GM23248 (cell line): Measurements from ENCODE around the gene CMTM6. TPM values are rescaled to one million over a fixed set of nuclear protein-coding genes. Genes with fewer than 3 reads are reported as not detected.

ENCODE experiments used
- DNase-seq: peaks from one replicate; pipeline ENCODE4 v3.0.0-alpha.2; 2015
- H2AFZ ChIP-seq: fragments of 200-600 bp; sonication (generic); 2 replicates; pipeline ENCODE4 v1.6.1; 2016; ENCODE audit warnings: antibody characterized with exemption
- H3F3A ChIP-seq: fragments of 200-600 bp; sonication (generic); 2 replicates; pipeline ENCODE4 v1.6.1; 2016; ENCODE audit warnings: mild to moderate bottlenecking, antibody characterized with exemption, mixed run types; ENCODE audit not compliant: insufficient read depth
- H3K27ac ChIP-seq: fragments of 200-600 bp; sonication (generic); 2 replicates; pipeline ENCODE4 v1.5.1; 2016; ENCODE audit warnings: mild to moderate bottlenecking
- H3K27me3 ChIP-seq: fragments of 200-600 bp; sonication (generic); replicated peaks from 2 replicates; pipeline ENCODE4 v1.6.1; 2016; ENCODE audit warnings: mild to moderate bottlenecking; ENCODE audit not compliant: insufficient read depth
- H3K36me3 ChIP-seq: fragments of 200-600 bp; sonication (generic); 2 replicates; pipeline ENCODE4 v1.6.1; 2016; ENCODE audit warnings: low read depth, mild to moderate bottlenecking
- H3K4me1 ChIP-seq: fragments of 200-600 bp; sonication (generic); 2 replicates; pipeline ENCODE4 v1.6.1; 2016; ENCODE audit warnings: mild to moderate bottlenecking; ENCODE audit not compliant: insufficient read depth
- H3K4me2 ChIP-seq: fragments of 200-600 bp; sonication (generic); one replicate; pipeline ENCODE4 v1.6.1; 2016; ENCODE audit warnings: mild to moderate bottlenecking; ENCODE audit not compliant: unreplicated experiment
- H3K4me3 ChIP-seq: fragments of 200-600 bp; sonication (generic); 2 replicates; pipeline ENCODE4 v1.5.1; 2016; ENCODE audit warnings: mild to moderate bottlenecking
- H3K79me2 ChIP-seq: fragments of 200-600 bp; sonication (generic); 2 replicates; pipeline ENCODE4 v1.6.1; 2016; ENCODE audit warnings: mild to moderate bottlenecking; ENCODE audit not compliant: insufficient read depth
- H3K9ac ChIP-seq: fragments of 200-600 bp; sonication (generic); 2 replicates; pipeline ENCODE4 v1.6.1; 2016; ENCODE audit warnings: mild to moderate bottlenecking
- H3K9me2 ChIP-seq: fragments of 200-600 bp; sonication (generic); 2 replicates; pipeline ENCODE4 v1.6.1; 2016; ENCODE audit warnings: mixed run types, mild to moderate bottlenecking, moderate library complexity; ENCODE audit not compliant: insufficient read depth
- H3K9me3 ChIP-seq: fragments of 200-600 bp; sonication (generic); one replicate; pipeline ENCODE4 v1.6.1; 2017; ENCODE audit warnings: low read depth
- H4K20me1 ChIP-seq: fragments of 200-600 bp; sonication (generic); 2 replicates; pipeline ENCODE4 v1.6.0; 2016; ENCODE audit not compliant: insufficient read depth
- EZH2 ChIP-seq: fragments of 200-600 bp; sonication (generic); IDR thresholded peaks from 2 replicates; pipeline ENCODE4 v1.6.1; 2018; ENCODE audit warnings: antibody characterized with exemption, mild to moderate bottlenecking; ENCODE audit not compliant: insufficient read depth, poor library complexity, severe bottlenecking
- EZH2phosphoT487 ChIP-seq: fragments of 200-600 bp; sonication (generic); IDR thresholded peaks from 2 replicates; pipeline ENCODE4 v1.6.1; 2018; ENCODE audit warnings: antibody characterized with exemption, moderate library complexity, mild to moderate bottlenecking, low read depth; ENCODE audit not compliant: insufficient read depth
- WGBS, 2 experiments: methylation state at CpG; one replicate each; pipeline ENCODE4 v1.1.6; 2015 to 2017; ENCODE audit warnings: low lambda C conversion rate in 2 of 2, low coverage in 1 of 2; ENCODE audit errors: missing lambda C conversion rate in 2 of 2; 5-methylcytosine and 5-hydroxymethylcytosine counted together
- in situ Hi-C: fragments of 300-500 bp; cut with MboI; formaldehyde crosslinking; loops from 2 replicates; pipeline ENCODE4 v1.15.0; 2020
- polyA plus RNA-seq: library from polyadenylated mRNA; unstranded; fragments of >200 nt; fragmentation: Nextera tagmentation; extraction: Ambion mirVana; gene quantifications from 2 replicates; pipeline ENCODE4 v1.2.1, GENCODE V29; 2016
- total RNA-seq: library from RNA; depleted of rRNA; stranded (reverse); fragments of >200 nt; shearing (Covaris generic); gene quantifications from 2 replicates; pipeline ENCODE4 v1.2.3, GENCODE V29; 2014

CMTM6 gene
- total and polyA plus RNA-seq, 2 experiments from 2014 or later = 78.6 to 104 TPM

DNA sequence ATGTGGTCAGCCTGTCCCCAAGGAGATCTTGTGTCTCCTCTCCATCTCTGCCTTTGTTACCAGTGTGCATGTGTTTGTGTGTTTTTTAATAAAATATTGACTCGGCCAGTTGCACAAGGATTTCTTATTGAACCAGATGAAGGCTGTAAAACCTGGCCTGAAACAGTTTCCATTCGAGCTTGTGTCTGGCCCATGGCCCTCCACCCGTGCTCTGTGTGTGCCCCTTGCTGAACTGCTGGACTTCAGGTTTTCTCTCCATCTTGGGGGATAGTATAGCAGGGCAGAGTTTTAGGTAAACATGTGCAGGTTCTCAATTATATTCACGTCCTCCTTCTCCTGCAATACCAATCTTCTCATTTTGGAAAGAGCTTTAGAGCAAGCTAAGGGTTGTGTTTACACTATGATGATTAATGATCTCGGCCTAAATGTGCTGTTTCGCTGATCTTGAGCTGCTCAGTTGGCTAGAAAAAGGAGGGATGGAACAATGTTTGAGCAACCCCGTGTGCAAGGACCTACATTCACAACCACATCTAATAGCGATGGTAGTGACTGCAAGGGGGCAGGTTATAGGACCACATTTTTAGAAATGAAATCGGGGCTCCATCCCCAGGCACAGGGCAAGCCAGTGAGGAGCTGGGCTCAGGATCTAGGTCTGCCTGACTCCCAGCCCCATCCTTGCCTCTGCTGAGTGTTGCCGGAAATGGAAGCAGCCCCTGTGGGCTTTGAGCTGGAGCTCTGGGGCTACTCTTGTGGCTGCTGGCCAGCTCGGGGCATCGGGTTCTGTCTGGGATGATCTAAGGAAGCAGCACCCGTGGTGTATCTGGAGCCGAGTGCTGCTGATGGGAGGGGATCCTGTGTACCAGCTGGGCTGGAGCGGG, 47.7 kb downstream of the CMTM6 start:
- Histone ChIP-seq H3K36me3 (no peaks in the 10 kb centered on the region), H3F3A (peaks cover 4% of the 10 kb centered on the region; the same call in 1 of the 2 replicates), H3K4me1 (peaks cover 10% of the 10 kb centered on the region), H3K9me2 (no peaks in the 10 kb centered on the region), H3K27ac (no peak overlapping the region), H3K9ac (no peak overlapping the region), H3K4me2 (no peak overlapping the region), H3K4me3 (no peak overlapping the region), H3K27me3 (no peaks in the 10 kb centered on the region), H3K79me2 (no peaks in the 10 kb centered on the region), H4K20me1 (no peaks in the 10 kb centered on the region), H2AFZ (no peak overlapping the region), H3K9me3 (no peaks in the 10 kb centered on the region)
- in situ Hi-C loops = no loop called here
- no peak for DNase-seq
- TF ChIP-seq EZH2 (no peak), EZH2phosphoT487 (no peak)
- WGBS, 2 experiments = 86 to 87% methylated on average over 15 of the region's 15 CpGs

DNA sequence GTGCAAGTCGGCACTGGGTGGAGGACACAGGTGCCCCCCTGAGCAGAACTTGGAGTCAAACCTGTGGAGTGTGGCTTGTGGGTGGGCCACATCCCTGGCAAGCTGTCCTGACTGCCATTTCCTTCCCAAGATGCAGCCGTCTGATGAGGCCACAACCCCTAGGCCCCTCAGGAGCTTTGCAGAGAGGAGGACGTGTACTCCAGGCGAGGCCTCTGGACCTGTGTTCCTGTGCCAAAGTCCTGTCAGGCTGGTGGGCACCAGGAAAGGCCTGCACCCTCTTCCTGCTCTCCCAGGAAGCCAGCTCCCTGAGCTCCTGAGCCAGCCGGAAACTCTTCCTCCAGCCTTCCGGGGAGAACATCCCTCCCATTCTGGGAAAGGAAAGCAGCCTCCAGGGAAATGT, 48.5 kb downstream of the CMTM6 start:
- H3K4me3 ChIP-seq = no peak overlapping the region
- H3K36me3 ChIP-seq = no peaks in the 10 kb centered on the region
- no peaks in the 10 kb centered on the region for H3K9me2 ChIP-seq
- H3K79me2 ChIP-seq = no peaks in the 10 kb centered on the region
- no peak overlapping the region for H2AFZ ChIP-seq
- DNase-seq = no peak
- no peak overlapping the region for H3K4me2 ChIP-seq
- in situ Hi-C loops = no loop called here
- TF ChIP-seq EZH2phosphoT487 (no peak), EZH2 (no peak)
- peaks cover 10% of the 10 kb centered on the region for H3K4me1 ChIP-seq
- no peak overlapping the region for H3K9ac ChIP-seq
- peak overlapping the region; percentile 68; the same call in 1 of the 2 replicates for H3K27ac ChIP-seq
- H3K9me3 ChIP-seq = no peaks in the 10 kb centered on the region
- H4K20me1 ChIP-seq = no peaks in the 10 kb centered on the region
- 94 to 95% methylated on average over 6 of the region's 6 CpGs for WGBS, 2 experiments
- H3F3A ChIP-seq = peaks cover 4% of the 10 kb centered on the region; the same call in 1 of the 2 replicates
- H3K27me3 ChIP-seq = no peaks in the 10 kb centered on the region

DNA sequence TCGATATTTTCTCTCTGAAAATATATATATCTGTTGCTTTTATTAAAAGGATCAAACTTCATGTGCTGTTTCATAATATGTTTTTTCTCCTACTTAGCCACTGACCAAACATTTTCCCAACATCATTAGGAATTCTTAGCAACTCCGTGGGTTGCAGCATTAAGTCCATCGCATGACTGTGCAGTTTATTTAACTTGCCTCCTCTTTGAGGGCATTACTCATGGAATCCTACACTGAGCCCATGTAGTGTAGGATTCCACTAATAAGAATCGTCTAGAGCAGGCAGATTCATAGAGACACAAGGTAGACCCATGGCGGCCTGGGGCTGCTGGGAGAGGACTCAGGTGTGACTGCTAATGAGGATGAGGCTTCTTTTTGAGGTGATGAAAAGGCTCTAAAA, 49.3 kb downstream of the CMTM6 start:
- no peaks in the 10 kb centered on the region for H3K79me2 ChIP-seq

DNA sequence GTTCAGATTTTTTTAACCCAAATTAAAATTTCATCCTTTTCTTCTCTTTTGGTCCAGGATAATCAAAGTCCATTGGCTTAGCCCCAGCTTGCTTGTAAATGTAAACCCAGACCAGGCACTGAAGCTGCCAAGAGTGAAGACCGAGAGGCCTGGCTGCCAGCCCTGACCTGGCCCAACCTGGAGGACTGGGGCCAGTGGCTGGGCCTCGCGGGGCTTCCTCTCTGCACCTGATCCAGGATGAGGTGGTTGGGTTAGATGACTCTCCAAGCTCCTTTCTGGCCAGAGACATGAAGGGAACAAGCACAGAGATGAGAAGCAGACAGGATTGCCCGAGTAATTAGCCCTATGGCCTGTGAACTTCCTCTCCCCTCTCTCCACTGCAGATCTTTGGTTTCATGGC, 50.6 kb downstream of the CMTM6 start:
- Histone ChIP-seq H3K9me3 (no peaks in the 10 kb centered on the region), H4K20me1 (no peaks in the 10 kb centered on the region), H3K4me3 (no peak overlapping the region), H3K79me2 (no peaks in the 10 kb centered on the region), H3K9ac (no peak overlapping the region), H3K4me1 (peaks cover 10% of the 10 kb centered on the region), H3K27me3 (no peaks in the 10 kb centered on the region), H3K4me2 (no peak overlapping the region), H3K9me2 (no peaks in the 10 kb centered on the region), H3K27ac (no peak overlapping the region), H2AFZ (no peak overlapping the region), H3K36me3 (no peaks in the 10 kb centered on the region), H3F3A (peaks cover 4% of the 10 kb centered on the region; the same call in 1 of the 2 replicates)
- in situ Hi-C loops = no loop called here
- 95 to 96% methylated on average over 4 of the region's 4 CpGs for WGBS, 2 experiments
- TF ChIP-seq EZH2phosphoT487 (no peak), EZH2 (no peak)
- DNase-seq = no peak

More for the DNA sequence above, 49.3 kb downstream of the CMTM6 start:
- no peaks in the 10 kb centered on the region for H3K9me3 ChIP-seq
- in situ Hi-C loops = no loop called here
- 60% methylated on average over 5 of the region's 5 CpGs for WGBS, 2 experiments
- peak; percentile 93 for DNase-seq
- no peak overlapping the region for H3K4me3 ChIP-seq
- H3K27me3 ChIP-seq = no peaks in the 10 kb centered on the region
- H3F3A ChIP-seq = peaks cover 4% of the 10 kb centered on the region; the same call in 1 of the 2 replicates
- peak overlapping the region; percentile 51 for H3K4me2 ChIP-seq
- peaks cover 10% of the 10 kb centered on the region for H3K4me1 ChIP-seq
- H3K9me2 ChIP-seq = no peaks in the 10 kb centered on the region
- TF ChIP-seq EZH2 = no peak
- TF ChIP-seq EZH2phosphoT487 = no peak
- H3K36me3 ChIP-seq = no peaks in the 10 kb centered on the region
- H3K27ac ChIP-seq = peak overlapping the region; percentile 68
- peak overlapping the region; percentile 54 for H3K9ac ChIP-seq
- H2AFZ ChIP-seq = no peak overlapping the region
- H4K20me1 ChIP-seq = no peaks in the 10 kb centered on the region
